Measurements from ENCODE around the gene VPS41. TPM values are rescaled to one million over a fixed set of nuclear protein-coding genes. Genes with fewer than 3 reads are reported as not detected.

VPS41 gene
- total and polyA plus RNA-seq, 5 donors from 2014 or later: 45.9 to 60.2 (median 53.3) TPM

DNA sequence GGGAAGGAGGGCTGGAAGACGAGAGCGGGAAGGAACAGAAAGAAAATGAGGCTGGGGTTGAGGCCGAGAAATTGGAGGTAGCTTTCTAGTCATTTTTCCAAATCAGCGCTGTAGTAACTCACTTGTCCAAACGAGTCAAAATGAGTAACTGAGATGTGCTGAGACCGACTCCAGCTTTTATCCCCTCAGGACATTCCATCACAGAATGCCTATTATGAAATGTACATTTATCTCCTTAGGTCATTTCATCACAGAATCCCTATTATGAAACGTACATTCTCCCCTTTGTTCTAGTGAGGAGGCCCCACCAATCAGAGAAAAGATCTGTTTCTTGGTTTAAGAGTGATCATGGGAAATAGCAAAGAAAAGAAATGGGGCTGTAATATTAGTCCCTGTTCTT is 222.1 kb downstream of the VPS41 start:
- Mint-ChIP-seq H3K27me3 (peaks cover 13% of the 10 kb centered on the region), H3K9me3 (peaks cover 0 to 3% (median 0%) of the 10 kb centered on the region in 7 donors), H3K4me3 (no peak overlapping the region), H3K36me3 (no peaks in the 10 kb centered on the region), H3K27ac (no peak overlapping the region), H3K4me1 (no peaks in the 10 kb centered on the region)
- DNase-seq: no peak
- Histone ChIP-seq H3K27ac (ENCODE audit: insufficient read depth, low read length, poor library complexity, severe bottlenecking) (no peak overlapping the region), H3K9me3 (ENCODE audit: control insufficient read depth in 2 of 2, low read length in 2 of 2) (no peaks in the 10 kb centered on the region), H3K36me3 (ENCODE audit: control insufficient read depth, insufficient read depth, low read length) (no peaks in the 10 kb centered on the region), H3K27me3 (ENCODE audit: control insufficient read depth, insufficient read depth, low read length) (no peaks in the 10 kb centered on the region), H3K4me1 (ENCODE audit: control insufficient read depth, insufficient read depth, low read length, poor library complexity, severe bottlenecking) (no peaks in the 10 kb centered on the region), H3K4me3 (ENCODE audit: low read depth, low read length) (no peak overlapping the region)
- ATAC-seq (ENCODE audit: low read depth in 2 of 2): no peak

DNA sequence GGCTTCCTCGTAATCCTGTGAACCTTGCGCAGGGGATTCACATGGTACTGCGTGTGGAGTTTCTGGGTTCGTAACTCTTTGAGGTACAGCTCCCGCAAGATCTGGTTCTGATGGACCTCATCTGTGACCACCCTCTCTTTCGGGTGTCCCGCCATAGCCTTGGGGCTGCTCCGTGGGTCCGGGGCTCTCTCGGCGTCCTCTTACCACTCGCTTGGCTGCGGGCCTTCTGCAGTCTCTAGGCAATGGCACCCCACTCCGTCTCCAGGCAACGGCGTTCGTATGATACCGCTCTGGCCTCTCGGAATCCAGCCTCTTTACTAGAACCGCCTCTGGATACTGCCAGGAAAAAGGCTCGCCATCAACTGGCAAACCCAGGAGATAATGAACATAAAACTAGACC is 223.1 kb downstream of the VPS41 start:
- no peaks in the 10 kb centered on the region for H3K4me1 ChIP-seq (ENCODE audit: control insufficient read depth, insufficient read depth, low read length, poor library complexity, severe bottlenecking)
- no peak for ATAC-seq (ENCODE audit: low read depth in 2 of 2)
- no peaks in the 10 kb centered on the region for H3K36me3 Mint-ChIP-seq

DNA sequence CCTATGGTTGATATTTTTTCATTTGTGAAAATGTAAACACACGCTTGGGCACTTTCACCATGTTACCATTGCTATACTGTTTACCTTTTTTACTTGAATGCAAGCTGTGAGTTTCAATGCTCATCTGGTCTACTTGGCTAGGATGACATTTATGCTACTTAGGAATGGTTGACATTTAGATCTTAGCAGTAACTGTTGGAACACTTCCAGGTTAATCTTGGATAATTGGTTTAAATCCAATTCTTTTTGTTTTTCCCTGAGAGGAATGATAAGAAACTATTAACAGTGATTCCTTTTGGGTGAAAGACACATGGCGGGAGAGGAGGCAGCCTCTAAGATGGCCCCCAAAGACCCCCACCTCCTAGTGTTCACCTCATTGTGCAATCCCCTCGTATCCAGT is 226.4 kb downstream of the VPS41 start:
- Histone ChIP-seq H3K36me3 (ENCODE audit: control insufficient read depth, insufficient read depth, low read length) (no peaks in the 10 kb centered on the region), H3K4me3 (ENCODE audit: low read depth, low read length) (no peak overlapping the region), H3K4me1 (ENCODE audit: control insufficient read depth, insufficient read depth, low read length, poor library complexity, severe bottlenecking) (no peaks in the 10 kb centered on the region), H3K27ac (ENCODE audit: insufficient read depth, low read length, poor library complexity, severe bottlenecking) (no peak overlapping the region), H3K9me3 (ENCODE audit: control insufficient read depth in 2 of 2, low read length in 2 of 2) (no peaks in the 10 kb centered on the region), H3K27me3 (ENCODE audit: control insufficient read depth, insufficient read depth, low read length) (no peaks in the 10 kb centered on the region)
- peaks cover 14% of the 10 kb centered on the region for H3K27me3 Mint-ChIP-seq
- DNase-seq: no peak
- no peak overlapping the region for H3K27ac Mint-ChIP-seq
- no peaks in the 10 kb centered on the region for H3K36me3 Mint-ChIP-seq
- no peaks in the 10 kb centered on the region for H3K4me1 Mint-ChIP-seq
- H3K9me3 Mint-ChIP-seq: peaks cover 0 to 4% (median 2%) of the 10 kb centered on the region in 7 donors
- no peak overlapping the region for H3K4me3 Mint-ChIP-seq
- no peak for ATAC-seq (ENCODE audit: low read depth in 2 of 2)

More for the DNA sequence above, 223.1 kb downstream of the VPS41 start:
- Histone ChIP-seq H3K4me3 (ENCODE audit: low read depth, low read length) (no peak overlapping the region), H3K27me3 (ENCODE audit: control insufficient read depth, insufficient read depth, low read length) (no peaks in the 10 kb centered on the region), H3K36me3 (ENCODE audit: control insufficient read depth, insufficient read depth, low read length) (no peaks in the 10 kb centered on the region), H3K9me3 (ENCODE audit: control insufficient read depth in 2 of 2, low read length in 2 of 2) (no peaks in the 10 kb centered on the region), H3K27ac (ENCODE audit: insufficient read depth, low read length, poor library complexity, severe bottlenecking) (no peak overlapping the region)
- Mint-ChIP-seq H3K4me3 (no peak overlapping the region), H3K9me3 (peaks cover 0 to 5% (median 0%) of the 10 kb centered on the region in 7 donors), H3K27me3 (peaks cover 14% of the 10 kb centered on the region), H3K27ac (no peak overlapping the region), H3K4me1 (no peaks in the 10 kb centered on the region)
- no peak for DNase-seq

- ATAC-seq (ENCODE audit: low read depth in 2 of 2): no peak
- Histone ChIP-seq H3K4me3 (ENCODE audit: low read depth, low read length) (no peak overlapping the region), H3K27ac (ENCODE audit: insufficient read depth, low read length, poor library complexity, severe bottlenecking) (no peak overlapping the region), H3K9me3 (ENCODE audit: control insufficient read depth in 2 of 2, low read length in 2 of 2) (no peaks in the 10 kb centered on the region), H3K27me3 (ENCODE audit: control insufficient read depth, insufficient read depth, low read length) (no peaks in the 10 kb centered on the region), H3K4me1 (ENCODE audit: control insufficient read depth, insufficient read depth, low read length, poor library complexity, severe bottlenecking) (no peaks in the 10 kb centered on the region), H3K36me3 (ENCODE audit: control insufficient read depth, insufficient read depth, low read length) (no peaks in the 10 kb centered on the region)
- Mint-ChIP-seq H3K9me3 (peaks cover 0 to 4% (median 2%) of the 10 kb centered on the region in 7 donors), H3K4me1 (no peaks in the 10 kb centered on the region), H3K36me3 (no peaks in the 10 kb centered on the region), H3K27me3 (peaks cover 14% of the 10 kb centered on the region), H3K27ac (no peak overlapping the region), H3K4me3 (no peak overlapping the region)
- no peak for DNase-seq
Measured at GRCh38 chr7:38681882-38682281, 227.1 kb downstream of the VPS41 start.

- peaks cover 3% of the 10 kb centered on the region for H3K27me3 ChIP-seq (ENCODE audit: control insufficient read depth, insufficient read depth, low read length)
- H3K4me3 Mint-ChIP-seq: no peak overlapping the region
- H3K4me1 ChIP-seq (ENCODE audit: control insufficient read depth, insufficient read depth, low read length, poor library complexity, severe bottlenecking): no peaks in the 10 kb centered on the region
- H3K4me1 Mint-ChIP-seq: no peaks in the 10 kb centered on the region
- H3K27ac ChIP-seq (ENCODE audit: insufficient read depth, low read length, poor library complexity, severe bottlenecking): no peak overlapping the region
- H3K9me3 ChIP-seq (ENCODE audit: control insufficient read depth in 2 of 2, low read length in 2 of 2): no peaks in the 10 kb centered on the region
- no peaks in the 10 kb centered on the region for H3K36me3 Mint-ChIP-seq
- no peak for ATAC-seq (ENCODE audit: low read depth in 2 of 2)
- DNase-seq: no peak
- no peak overlapping the region for H3K4me3 ChIP-seq (ENCODE audit: low read depth, low read length)
- H3K27me3 Mint-ChIP-seq: peaks cover 16% of the 10 kb centered on the region
- no peak overlapping the region for H3K27ac Mint-ChIP-seq
- H3K9me3 Mint-ChIP-seq: peaks cover 0 to 3% (median 2%) of the 10 kb centered on the region in 7 donors
- H3K36me3 ChIP-seq (ENCODE audit: control insufficient read depth, insufficient read depth, low read length): no peaks in the 10 kb centered on the region
Measured at GRCh38 chr7:38679419-38679818, 229.6 kb downstream of the VPS41 start.

DNA sequence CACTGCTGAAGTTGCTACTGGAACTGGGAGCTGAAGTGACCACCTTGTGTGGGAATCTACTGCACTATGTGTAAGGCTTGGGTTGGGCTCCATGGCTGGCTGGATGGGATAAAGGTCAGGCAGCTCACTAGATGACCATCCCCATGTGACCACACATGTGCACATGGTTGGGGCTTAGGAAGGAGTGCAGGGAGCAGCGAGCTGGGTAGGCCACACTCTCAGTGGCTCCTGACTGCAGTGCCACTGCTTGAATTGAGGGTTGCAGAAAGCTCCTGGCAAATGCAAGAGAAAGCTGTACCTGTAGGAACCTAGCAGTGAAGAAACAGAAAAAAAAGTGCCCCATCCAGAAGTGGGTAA is 230.3 kb downstream of the VPS41 start:
- ATAC-seq (ENCODE audit: low read depth in 2 of 2): no peak
- H3K27ac ChIP-seq (ENCODE audit: insufficient read depth, low read length, poor library complexity, severe bottlenecking): no peak overlapping the region
- no peaks in the 10 kb centered on the region for H3K36me3 ChIP-seq (ENCODE audit: control insufficient read depth, insufficient read depth, low read length)
- Mint-ChIP-seq H3K4me3 (no peak overlapping the region), H3K4me1 (no peaks in the 10 kb centered on the region), H3K36me3 (no peaks in the 10 kb centered on the region), H3K27ac (no peak overlapping the region), H3K9me3 (peaks cover 0 to 3% (median 2%) of the 10 kb centered on the region in 7 donors), H3K27me3 (peaks cover 15% of the 10 kb centered on the region)
- no peak overlapping the region for H3K4me3 ChIP-seq (ENCODE audit: low read depth, low read length)
- DNase-seq: no peak
- no peaks in the 10 kb centered on the region for H3K4me1 ChIP-seq (ENCODE audit: control insufficient read depth, insufficient read depth, low read length, poor library complexity, severe bottlenecking)
- H3K27me3 ChIP-seq (ENCODE audit: control insufficient read depth, insufficient read depth, low read length): peaks cover 3% of the 10 kb centered on the region
- H3K9me3 ChIP-seq (ENCODE audit: control insufficient read depth in 2 of 2, low read length in 2 of 2): no peaks in the 10 kb centered on the region

DNA sequence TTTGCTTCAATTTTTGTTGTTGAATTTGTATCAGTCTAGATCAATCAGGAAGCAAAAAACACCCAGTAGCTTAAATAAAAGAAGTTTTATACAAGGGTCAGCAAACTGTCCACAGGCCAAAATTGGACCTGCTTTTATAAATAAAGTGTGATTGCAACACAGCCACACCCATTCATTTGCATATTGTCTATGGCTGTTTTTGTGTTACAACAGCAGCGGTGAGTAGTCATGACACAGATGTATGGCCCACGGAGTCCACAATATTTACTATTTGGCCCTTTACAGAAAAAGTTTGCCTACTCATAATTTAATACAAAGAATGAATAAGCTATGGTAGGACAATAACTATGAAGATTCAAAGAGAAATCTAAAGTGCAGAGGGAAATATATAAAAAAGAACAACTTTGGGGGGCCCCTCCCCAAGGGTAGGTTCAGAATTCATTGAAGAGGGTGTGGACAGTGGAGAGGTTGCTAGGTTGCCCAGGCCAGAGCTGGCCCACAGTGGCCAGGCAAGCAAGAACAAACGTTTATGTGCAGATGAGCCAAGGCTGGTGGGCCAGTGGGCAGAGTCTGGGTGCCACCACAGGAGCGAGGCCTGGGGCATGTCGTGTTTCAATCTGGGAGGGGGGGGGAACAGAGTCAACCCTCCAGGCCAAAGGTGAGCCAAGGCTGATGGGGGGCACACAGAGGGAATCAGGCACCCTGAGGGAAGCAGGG is 230.9 kb downstream of the VPS41 start:
- no peak for DNase-seq
- no peak overlapping the region for H3K27ac Mint-ChIP-seq
- Histone ChIP-seq H3K27me3 (ENCODE audit: control insufficient read depth, insufficient read depth, low read length) (peaks cover 3% of the 10 kb centered on the region), H3K4me3 (ENCODE audit: low read depth, low read length) (no peak overlapping the region), H3K27ac (ENCODE audit: insufficient read depth, low read length, poor library complexity, severe bottlenecking) (no peak overlapping the region), H3K36me3 (ENCODE audit: control insufficient read depth, insufficient read depth, low read length) (no peaks in the 10 kb centered on the region), H3K4me1 (ENCODE audit: control insufficient read depth, insufficient read depth, low read length, poor library complexity, severe bottlenecking) (no peaks in the 10 kb centered on the region), H3K9me3 (ENCODE audit: control insufficient read depth in 2 of 2, low read length in 2 of 2) (no peaks in the 10 kb centered on the region)
- H3K27me3 Mint-ChIP-seq: peaks cover 15% of the 10 kb centered on the region
- no peak for ATAC-seq (ENCODE audit: low read depth in 2 of 2)
- H3K4me1 Mint-ChIP-seq: no peaks in the 10 kb centered on the region
- no peak overlapping the region for H3K4me3 Mint-ChIP-seq
- H3K36me3 Mint-ChIP-seq: no peaks in the 10 kb centered on the region
- peaks cover 0 to 3% (median 2%) of the 10 kb centered on the region in 7 donors for H3K9me3 Mint-ChIP-seq

- Mint-ChIP-seq H3K27me3 (peaks cover 13% of the 10 kb centered on the region), H3K4me1 (no peaks in the 10 kb centered on the region)
Measured at GRCh38 chr7:38675494-38676106, 233.4 kb downstream of the VPS41 start.

More at GRCh38 chr7:38675494-38676106, 233.4 kb downstream of the VPS41 start:
- Mint-ChIP-seq H3K27ac (no peak overlapping the region), H3K9me3 (peaks cover 0 to 6% (median 2%) of the 10 kb centered on the region in 7 donors), H3K36me3 (no peaks in the 10 kb centered on the region), H3K4me3 (no peak overlapping the region)
- ATAC-seq (ENCODE audit: low read depth in 2 of 2) (no peak), DNase-seq (no peak)
- peaks cover 3% of the 10 kb centered on the region for H3K27me3 ChIP-seq (ENCODE audit: control insufficient read depth, insufficient read depth, low read length)
- no peaks in the 10 kb centered on the region for H3K36me3 ChIP-seq (ENCODE audit: control insufficient read depth, insufficient read depth, low read length)
- H3K4me3 ChIP-seq (ENCODE audit: low read depth, low read length): no peak overlapping the region
- no peak overlapping the region for H3K27ac ChIP-seq (ENCODE audit: insufficient read depth, low read length, poor library complexity, severe bottlenecking)
- H3K4me1 ChIP-seq (ENCODE audit: control insufficient read depth, insufficient read depth, low read length, poor library complexity, severe bottlenecking): no peaks in the 10 kb centered on the region
- H3K9me3 ChIP-seq (ENCODE audit: control insufficient read depth in 2 of 2, low read length in 2 of 2): no peaks in the 10 kb centered on the region

Data from CD4-positive, CD25-positive, alpha-beta regulatory T cell (primary cell).